CD4-positive, alpha-beta T cell treated with Interleukin-15 for 4 hours (primary cell): ENCODE data around the gene RNF13.
A peak's percentile ranks its signal among the peaks of the same experiment; 100 is the strongest.
"Not testable (repeated sequence)": the region's sequence is repeated elsewhere in the genome, so short reads cannot be mapped to it uniquely, and the experiment has no call there.

Source experiments
- DNase-seq: peaks from one replicate; pipeline ENCODE4 v3.0.0-alpha.2; 2020; ENCODE audit warnings: low spot score

The RNF13 gene

GRCh38 chr3:149957361-149958125 is 144.5 kb downstream of the RNF13 start:
- no peak for DNase-seq

GRCh38 chr3:149958171-149958796 is 145.3 kb downstream of the RNF13 start:
- no peak for DNase-seq

GRCh38 chr3:149959443-149959842 is 146.4 kb downstream of the RNF13 start:
- DNase-seq, result no peak

GRCh38 chr3:149963485-149963884 is 150.5 kb downstream of the RNF13 start:
- DNase-seq, result no peak

GRCh38 chr3:149964291-149964690 is 151.3 kb downstream of the RNF13 start:
- DNase-seq, result no peak

GRCh38 chr3:149965278-149965677 is 152.3 kb downstream of the RNF13 start:
- no peak for DNase-seq

- peak; percentile 53 for DNase-seq
These were observed 154.2 kb downstream of the RNF13 start for GRCh38 chr3:149967086-149967685.

- no peak for DNase-seq
These were observed 155.2 kb downstream of the RNF13 start for GRCh38 chr3:149968216-149968615.

- no peak for DNase-seq
These were observed 156.3 kb downstream of the RNF13 start for GRCh38 chr3:149969110-149969939.

- DNase-seq, result peak; percentile 76
These were observed 157.1 kb downstream of the RNF13 start for GRCh38 chr3:149969940-149970715.

GRCh38 chr3:149970716-149971402 is 157.8 kb downstream of the RNF13 start, which contains the start of gene PFN2:
Gene PFN2, minus strand, starts transcription at chr3:149970895. Its CDS starts 39 bp downstream, at chr3:149970856.
- DNase-seq, result peak; percentile 61

- DNase-seq, result no peak
These were observed 158.5 kb downstream of the RNF13 start for GRCh38 chr3:149971403-149972075.

- DNase-seq, result no peak
These were observed 162.9 kb downstream of the RNF13 start for GRCh38 chr3:149975919-149976318.

GRCh38 chr3:149977386-149977785 is 164.4 kb downstream of the RNF13 start:
- DNase-seq, result no peak

- not testable (repeated sequence) for DNase-seq
These were observed 169.0 kb downstream of the RNF13 start for GRCh38 chr3:149981979-149982378.

- DNase-seq, result not testable (repeated sequence)
These were observed 170.0 kb downstream of the RNF13 start for GRCh38 chr3:149983053-149983452.

GRCh38 chr3:149983628-149984027 is 170.6 kb downstream of the RNF13 start:
- DNase-seq, result no peak

- no peak for DNase-seq
These were observed 176.3 kb downstream of the RNF13 start for GRCh38 chr3:149989307-149989706.

- no peak for DNase-seq
These were observed 177.5 kb downstream of the RNF13 start for GRCh38 chr3:149990423-149990948.
